Breast epithelium (tissue), 3 donors: ENCODE results near the gene LEMD3.

ENCODE experiments used
- POLR2A ChIP-seq: fragments of 450-650 bp; IDR thresholded peaks from one replicate; pipeline ENCODE4 v1.6.1; 2016; ENCODE audit warnings: antibody characterized with exemption, mild to moderate bottlenecking, moderate library complexity
- POLR2AphosphoS5 ChIP-seq, 3 donors: sonication (generic); formaldehyde crosslinking; IDR thresholded peaks; one replicate each; pipeline ENCODE4 v1.6.1; 2017; ENCODE audit warnings: antibody characterized with exemption in 3 of 3
- TF ChIP-seq, protein P1 (sequence below), 3 donors: fragments of 450-650 bp; IDR thresholded peaks; one replicate each; pipeline ENCODE4 v1.5.1; 2016 to 2017; ENCODE audit warnings: antibody characterized with exemption in 3 of 3, mild to moderate bottlenecking in 3 of 3, moderate library complexity in 3 of 3

DNA sequence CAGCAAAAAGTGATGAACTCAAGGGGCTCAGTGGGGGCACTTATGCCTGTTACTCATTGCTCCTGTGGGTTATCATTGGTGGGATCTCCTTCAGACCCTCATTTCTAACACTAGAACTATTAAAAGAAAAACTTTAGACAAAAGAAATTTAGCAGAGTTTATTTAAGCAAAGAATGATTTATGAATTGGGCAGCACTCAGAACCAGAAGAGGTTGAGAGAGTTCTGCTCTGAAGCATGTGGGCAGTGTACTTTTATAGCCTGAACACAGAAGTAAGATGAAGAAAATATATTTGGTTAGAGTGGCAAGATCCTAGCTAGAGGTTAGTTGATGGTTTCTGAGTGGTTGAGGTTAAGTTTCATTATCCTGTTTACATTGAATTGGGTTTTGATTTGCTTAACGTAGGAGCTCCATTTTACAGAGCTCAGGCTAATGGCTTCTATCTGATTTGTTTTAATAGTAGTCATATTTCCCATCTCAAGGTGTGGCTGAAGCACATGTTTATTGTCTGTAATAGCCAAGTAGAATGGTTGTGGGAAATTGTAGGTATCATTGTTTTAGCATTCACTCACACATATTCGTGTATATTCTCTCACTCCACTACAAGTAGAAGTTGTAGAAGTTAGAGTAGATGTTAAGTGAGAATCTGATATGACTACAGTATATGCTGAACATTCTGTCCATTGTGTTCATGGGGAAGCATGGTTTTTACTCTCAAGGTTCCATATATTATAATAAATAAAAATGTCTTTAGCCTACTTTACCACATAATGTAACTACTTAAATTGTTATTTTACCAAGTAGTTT lies 27.6 kb downstream of the LEMD3 start:
- TF ChIP-seq, protein P1, sequence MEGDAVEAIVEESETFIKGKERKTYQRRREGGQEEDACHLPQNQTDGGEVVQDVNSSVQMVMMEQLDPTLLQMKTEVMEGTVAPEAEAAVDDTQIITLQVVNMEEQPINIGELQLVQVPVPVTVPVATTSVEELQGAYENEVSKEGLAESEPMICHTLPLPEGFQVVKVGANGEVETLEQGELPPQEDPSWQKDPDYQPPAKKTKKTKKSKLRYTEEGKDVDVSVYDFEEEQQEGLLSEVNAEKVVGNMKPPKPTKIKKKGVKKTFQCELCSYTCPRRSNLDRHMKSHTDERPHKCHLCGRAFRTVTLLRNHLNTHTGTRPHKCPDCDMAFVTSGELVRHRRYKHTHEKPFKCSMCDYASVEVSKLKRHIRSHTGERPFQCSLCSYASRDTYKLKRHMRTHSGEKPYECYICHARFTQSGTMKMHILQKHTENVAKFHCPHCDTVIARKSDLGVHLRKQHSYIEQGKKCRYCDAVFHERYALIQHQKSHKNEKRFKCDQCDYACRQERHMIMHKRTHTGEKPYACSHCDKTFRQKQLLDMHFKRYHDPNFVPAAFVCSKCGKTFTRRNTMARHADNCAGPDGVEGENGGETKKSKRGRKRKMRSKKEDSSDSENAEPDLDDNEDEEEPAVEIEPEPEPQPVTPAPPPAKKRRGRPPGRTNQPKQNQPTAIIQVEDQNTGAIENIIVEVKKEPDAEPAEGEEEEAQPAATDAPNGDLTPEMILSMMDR (IDR thresholded peaks at IDR 0.05), result no peak
- TF ChIP-seq POLR2AphosphoS5 (IDR thresholded peaks at IDR 0.05) (no peak), POLR2A (no peak)
